T-helper 2 cell (primary cell): Measurements from ENCODE around the gene XRCC1.
"Not testable (repeated sequence)": the region's sequence is repeated elsewhere in the genome, so short reads cannot be mapped to it uniquely, and the experiment has no call there.

Experiments
- DNase-seq, 5 experiments: peaks; one replicate each; pipeline versions ENCODE4 v3.0.0 to v3.0.0-alpha.2; 2012 to 2022

Gene XRCC1

DNA sequence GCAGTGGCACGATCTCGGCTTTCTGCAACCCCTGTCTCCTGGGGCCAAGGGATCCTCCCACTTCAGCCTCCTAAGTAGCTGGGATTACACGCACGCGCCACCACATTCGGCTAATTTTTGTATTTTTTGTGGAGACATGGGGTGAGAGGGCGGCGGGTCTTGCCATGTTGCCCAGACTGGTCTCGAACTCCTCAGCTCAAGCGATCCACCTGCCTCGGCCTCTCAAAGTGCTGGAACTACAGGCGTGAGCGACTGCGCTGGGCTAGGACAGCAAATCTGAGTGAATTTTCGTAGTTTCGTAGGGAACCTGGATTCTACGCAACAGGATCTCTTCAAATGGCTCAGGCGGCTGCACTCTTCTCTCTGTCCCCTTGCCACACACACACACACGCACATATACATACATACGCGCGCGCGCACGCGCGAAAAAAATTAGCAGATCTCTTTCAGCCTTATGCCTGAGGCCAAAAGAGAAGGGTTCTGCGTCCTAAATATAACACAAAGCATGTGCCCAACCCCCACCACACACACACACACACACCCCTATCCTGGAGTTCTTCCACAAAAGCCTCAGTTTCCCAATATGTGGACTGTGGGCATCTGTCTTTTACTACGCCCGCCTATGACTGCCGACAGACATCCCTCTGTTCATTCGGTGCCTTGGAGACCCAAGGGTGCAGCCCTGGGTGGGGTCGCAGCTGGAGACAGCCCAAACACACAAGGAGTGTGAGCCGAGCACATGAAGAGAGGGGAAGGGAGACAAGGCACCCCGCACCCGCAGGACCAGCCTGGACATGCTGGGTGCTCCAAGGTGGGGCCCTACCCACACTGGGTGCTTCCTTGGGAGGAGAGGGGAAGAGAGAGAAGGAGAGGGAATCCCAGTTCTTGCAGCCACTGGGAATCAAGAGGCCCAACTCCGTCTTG is 890 bp upstream of the XRCC1 start:
- no peak for DNase-seq

DNA sequence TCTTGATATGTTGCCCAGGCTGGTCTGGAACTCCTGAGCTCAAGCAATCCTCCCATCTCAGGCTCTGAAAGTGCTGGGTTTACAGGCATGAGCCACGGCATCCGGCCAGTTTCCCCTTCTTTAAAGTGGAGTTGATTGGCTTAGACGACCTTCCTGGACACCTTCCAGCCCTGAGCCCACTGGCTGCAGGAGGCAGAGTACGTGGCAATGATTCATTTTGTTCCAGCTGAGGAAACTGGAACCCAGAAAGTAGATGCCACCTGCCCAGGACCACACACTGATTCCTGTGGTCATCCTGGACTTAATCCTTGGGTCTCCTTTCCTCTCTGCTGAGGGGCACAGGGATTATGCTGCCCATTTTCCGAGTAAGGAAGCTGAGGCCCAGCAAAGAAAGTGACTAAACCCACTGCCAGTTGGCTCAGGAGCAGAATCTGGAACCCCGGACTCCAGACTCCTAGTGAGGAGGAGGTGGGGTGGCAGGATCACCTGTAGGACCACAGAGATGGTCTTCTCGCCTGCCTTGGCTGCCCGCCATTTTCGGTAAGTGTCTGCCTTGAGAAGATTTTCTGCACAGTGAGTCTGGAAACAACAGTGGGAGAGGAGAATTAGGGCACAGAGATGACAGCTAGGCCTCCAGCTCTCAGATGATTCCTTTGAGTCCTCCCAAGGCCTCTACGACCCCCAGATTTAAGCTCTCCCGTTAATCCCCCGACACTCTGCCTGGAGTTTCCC is 737 bp downstream of the XRCC1 start:
- no peak for DNase-seq

- DNase-seq, result no peak
Observed at GRCh38 chr19:43572171-43572588, 3.1 kb downstream of the XRCC1 start.

- DNase-seq, result no peak
Observed at GRCh38 chr19:43570174-43570791, 5.0 kb downstream of the XRCC1 start.

DNA sequence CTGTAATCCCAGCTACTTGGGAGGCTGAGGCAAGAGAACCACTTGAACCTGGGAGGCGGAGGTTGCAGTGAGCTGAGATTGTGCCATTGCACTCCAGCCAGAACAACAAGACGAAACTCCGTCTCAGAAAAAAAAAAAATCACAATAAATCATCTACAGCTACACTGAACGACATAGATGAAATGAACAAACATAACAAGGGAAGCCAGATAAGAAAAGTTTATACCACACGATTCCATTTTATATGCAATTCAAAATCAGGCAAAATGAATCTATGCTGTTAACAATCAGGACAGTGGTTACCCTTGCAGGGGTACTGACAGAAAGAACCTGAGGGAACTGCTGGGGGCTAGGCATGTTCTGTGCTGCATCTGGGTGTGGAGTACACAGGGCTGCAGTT is 5.7 kb downstream of the XRCC1 start:
- DNase-seq, result no peak

DNA sequence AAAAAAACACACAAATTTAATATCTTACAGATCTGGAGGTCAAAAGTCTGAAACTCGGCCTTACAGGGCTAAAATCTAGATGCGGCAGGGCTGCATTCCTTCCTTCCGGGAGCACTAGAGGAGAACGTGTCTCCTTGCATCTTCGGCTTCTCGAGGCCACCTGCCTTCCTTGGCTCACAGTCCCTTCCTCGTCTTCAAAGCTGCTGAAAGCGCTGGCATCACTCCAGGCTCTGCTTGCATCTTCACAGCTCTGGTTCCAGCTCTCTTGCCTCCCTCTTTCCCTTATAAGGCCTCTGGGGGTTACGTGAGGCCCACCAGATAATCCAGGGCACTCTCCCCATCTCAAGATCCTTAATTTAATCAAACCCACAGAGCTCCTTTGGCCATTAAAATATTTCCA is 10.5 kb downstream of the XRCC1 start:
- DNase-seq, result no peak

DNA sequence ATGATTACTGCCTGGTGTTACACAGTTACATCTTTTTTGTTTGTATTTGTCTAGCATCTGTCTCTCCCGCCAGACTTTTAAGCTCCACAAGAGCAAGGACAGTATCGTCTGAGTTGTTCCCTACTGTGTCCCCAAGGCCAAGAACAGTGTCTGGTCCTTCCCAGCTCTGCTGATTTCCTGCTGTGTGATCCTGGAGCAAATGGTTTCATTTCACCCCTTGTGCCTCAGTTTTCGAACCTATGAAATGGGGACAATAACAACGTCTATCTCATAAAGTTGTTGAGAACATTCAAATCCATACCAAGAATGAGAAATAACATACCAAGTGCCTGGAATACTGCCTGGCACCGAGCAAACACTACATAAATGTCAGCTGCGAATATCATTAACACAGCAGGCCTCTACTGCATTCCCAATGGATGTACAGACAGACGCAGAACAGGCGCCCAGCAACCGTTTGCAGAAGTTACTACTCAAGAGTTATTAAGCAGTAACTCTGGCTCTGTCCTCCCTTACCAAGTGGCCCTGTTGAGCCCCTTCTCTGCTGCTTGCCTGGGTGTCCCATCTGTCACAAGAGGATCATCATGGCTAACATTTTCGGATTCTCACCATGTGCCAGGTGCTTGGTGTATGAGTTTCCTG is 11.4 kb downstream of the XRCC1 start:
- no peak for DNase-seq

- DNase-seq, result peak; percentile 28 to 94 (median 56)
Observed at GRCh38 chr19:43562698-43563241, 12.6 kb downstream of the XRCC1 start.

DNA sequence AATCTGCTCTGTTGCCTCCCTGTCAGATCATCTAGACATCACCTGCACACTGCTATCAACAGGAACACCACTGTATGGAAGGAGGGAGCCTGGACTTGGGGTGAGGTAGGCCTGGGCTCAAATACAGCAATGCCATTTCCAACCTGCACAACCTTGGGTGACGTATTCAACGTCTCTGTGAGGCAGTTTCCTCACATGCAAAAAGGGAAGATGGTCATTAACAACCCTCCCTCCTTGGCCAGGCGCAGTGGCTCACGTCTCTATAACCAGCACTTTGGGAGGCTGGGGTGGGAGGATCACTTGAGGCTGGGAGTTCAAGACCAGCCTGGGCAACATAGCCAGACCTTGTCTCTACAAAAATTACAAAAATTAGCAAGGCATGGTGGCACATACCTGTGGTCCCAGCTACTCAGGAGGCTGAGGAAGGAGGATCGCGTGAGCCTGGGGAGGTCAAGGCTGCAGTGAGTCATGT is 13.1 kb downstream of the XRCC1 start:
- DNase-seq, result no peak

GRCh38 chr19:43561139-43561970 is 14.0 kb downstream of the XRCC1 start:
- DNase-seq, result no peak

DNA sequence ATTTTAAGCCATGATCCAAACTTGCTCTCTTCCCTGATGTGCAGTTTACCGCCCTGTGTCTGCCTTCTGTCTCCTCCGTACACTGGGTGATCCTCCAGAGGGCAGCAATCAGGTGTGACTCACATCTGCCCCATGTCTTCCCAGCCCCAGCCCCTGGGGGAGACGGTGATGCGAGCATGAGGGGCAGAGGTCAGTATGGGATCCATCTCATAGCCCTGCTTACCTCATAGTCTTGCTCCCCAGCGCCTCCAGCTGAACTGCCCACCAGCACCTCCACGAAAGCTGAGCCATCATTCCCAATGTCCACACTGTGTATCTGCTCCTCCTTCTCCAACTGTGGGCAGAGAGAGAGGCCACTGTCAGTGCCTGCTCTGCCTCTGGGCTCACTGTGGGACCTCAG is 14.6 kb downstream of the XRCC1 start:
- DNase-seq, result no peak

- DNase-seq, result peak; percentile 42 to 85 (median 70)
Observed at GRCh38 chr19:43555185-43555770, 20.0 kb downstream of the XRCC1 start.

DNA sequence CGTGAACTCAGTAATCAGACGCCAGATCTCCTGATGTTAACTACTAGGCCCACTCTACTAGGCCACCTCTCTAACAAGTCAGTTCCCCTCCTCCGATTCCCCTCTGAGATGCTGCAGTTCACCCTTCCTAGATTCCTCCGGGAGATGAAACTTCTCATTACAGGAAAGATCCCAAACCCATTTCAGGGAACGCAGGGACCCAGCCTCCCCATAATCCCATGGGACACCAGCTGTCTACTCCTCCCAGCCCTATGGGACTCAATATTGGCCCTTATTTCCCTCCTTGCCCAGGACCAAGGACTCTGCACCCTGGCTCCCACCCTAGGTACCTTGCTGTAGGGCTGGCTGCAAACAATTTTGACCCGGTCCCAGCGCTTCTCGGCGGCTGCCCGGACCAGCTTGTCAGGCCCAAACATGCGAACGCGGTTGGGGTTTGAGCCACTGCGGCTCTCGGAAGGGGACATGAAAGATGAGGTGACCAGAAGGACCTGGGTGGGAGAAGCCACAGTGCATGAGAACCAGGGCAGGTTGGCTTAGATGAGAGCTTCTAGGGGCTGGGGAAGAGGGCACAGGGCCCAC is 20.9 kb downstream of the XRCC1 start:
- DNase-seq, result no peak

GRCh38 chr19:43553656-43554055 is 21.7 kb downstream of the XRCC1 start:
- no peak for DNase-seq

- DNase-seq, result no peak
Observed at GRCh38 chr19:43552616-43553015, 22.7 kb downstream of the XRCC1 start.

GRCh38 chr19:43552198-43552450 is 23.2 kb downstream of the XRCC1 start:
- no peak for DNase-seq

DNA sequence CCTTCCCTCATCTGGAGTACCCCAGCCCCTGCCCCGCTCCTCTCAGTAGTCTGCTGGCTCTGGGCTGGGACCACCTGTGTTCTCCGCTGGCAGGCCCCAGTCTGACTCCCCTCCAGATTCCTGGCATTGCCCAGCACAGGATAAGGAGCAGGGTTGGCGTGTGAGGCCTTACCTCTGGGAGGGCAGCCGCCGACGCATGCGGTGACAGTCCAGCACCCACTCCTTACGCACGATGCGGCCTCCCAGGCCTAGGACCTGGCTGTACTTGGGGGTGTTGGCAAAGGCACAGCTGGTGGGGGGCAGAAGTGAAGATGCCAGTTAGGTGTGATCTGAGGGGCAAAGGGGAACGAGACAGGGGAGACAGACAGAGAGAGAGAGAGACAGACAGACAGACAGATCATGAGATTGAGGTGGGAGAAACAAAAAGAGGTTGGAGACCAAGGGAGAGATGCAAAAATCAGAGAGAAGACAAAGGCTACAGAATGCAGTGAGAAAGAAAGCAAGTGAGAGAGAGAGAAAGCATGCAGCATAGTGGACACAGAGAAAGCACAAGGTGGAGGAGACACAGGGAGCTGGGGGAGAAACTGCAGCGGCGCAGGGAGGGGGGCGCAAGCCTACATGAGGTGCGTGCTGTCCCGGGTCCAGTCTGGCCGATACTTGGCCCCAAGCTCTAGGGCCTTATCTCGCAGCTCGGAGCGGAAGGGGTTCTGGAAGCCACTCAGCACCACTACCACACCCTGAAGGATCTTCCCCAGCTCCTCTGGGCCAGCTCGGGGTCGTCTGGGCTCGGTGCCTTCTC is 23.7 kb downstream of the XRCC1 start:
- DNase-seq, result no peak

DNA sequence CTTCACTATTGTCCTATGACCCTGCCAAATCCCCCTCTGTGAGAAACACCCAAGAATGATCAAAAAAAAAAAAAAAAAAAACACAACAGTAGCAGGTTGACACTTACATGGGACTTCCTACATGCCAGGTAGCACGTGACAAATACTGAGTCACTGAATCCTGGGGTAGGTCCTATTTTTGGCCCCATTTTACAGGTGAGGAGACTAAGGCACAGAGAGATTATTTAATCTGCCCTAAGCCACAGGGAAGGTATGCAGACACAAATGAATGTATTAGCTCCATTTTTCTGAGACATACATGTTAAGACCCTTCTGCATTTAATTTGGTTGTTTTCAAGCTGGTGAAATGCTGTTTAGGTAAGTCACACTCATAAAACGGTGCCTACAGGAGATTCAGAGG is 26.6 kb downstream of the XRCC1 start:
- no peak for DNase-seq

GRCh38 chr19:43547926-43548325 is 27.4 kb downstream of the XRCC1 start:
- not testable (repeated sequence) for DNase-seq

DNA sequence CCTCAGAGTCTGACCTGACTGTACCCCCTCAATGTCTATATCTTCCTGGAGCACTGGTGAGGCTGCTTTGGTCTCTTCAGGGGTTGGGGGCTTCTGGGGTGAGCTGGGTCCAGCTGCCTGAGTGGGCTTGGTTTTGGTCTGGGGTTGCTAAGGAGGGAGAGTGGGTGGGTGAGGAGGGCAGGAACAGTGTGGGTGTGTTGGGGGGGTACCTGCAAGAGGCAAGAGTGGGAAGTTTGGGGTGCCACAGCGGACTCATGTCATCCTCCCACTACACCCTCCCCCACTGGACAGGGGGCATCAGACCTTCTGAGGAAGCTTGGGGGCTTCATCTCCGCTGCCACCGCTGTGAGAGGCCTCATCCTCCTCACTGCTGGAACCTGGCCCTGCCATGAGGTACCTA is 28.7 kb downstream of the XRCC1 start:
- DNase-seq, result no peak
